Astrocyte (in vitro differentiated cells and primary cell): Measurements from ENCODE around the gene ZNF547.

Experiments
- CTCF ChIP-seq: IDR thresholded peaks from 2 replicates; pipeline ENCODE4 v1.5.1; 2011; ENCODE audit warnings: low read depth, mild to moderate bottlenecking, inconsistent platforms, low read length, moderate library complexity; ENCODE audit not compliant: insufficient read depth
- EZH2 ChIP-seq: IDR thresholded peaks from 2 replicates; pipeline ENCODE4 v1.6.1; 2012; ENCODE audit warnings: mild to moderate bottlenecking, low read length, inconsistent platforms; ENCODE audit not compliant: insufficient read depth

GRCh38 chr19:57350877-57351805, 12.2 kb upstream of the ZNF547 start, which contains the start of gene ZNF304:
- TF ChIP-seq CTCF (no peak), EZH2 (no peak)
